ENCODE measurements around the gene ARHGAP30. TPM values are rescaled to one million over a fixed set of nuclear protein-coding genes. Genes with fewer than 3 reads are reported as not detected.
A peak's percentile ranks its signal among the peaks of the same experiment; 100 is the strongest.
"Not testable (repeated sequence)": the region's sequence is repeated elsewhere in the genome, so short reads cannot be mapped to it uniquely, and the experiment has no call there.

Gene ARHGAP30
- total RNA-seq, 1 donor from 2014 or later: not detected

GRCh38 chr1:161068306-161069234, 1.1 kb downstream of the ARHGAP30 start:
- no peak for DNase-seq

- DNase-seq: no peak
Observed at GRCh38 chr1:161066694-161067093, 3.0 kb downstream of the ARHGAP30 start.

- not testable (repeated sequence) for DNase-seq
Observed at GRCh38 chr1:161065681-161066080, 4.0 kb downstream of the ARHGAP30 start.

- DNase-seq: not testable (repeated sequence)
Observed at GRCh38 chr1:161063936-161064335, 5.8 kb downstream of the ARHGAP30 start.

- no peak for DNase-seq
Observed at GRCh38 chr1:161061419-161061818, 8.3 kb downstream of the ARHGAP30 start.

- DNase-seq: no peak
Observed at GRCh38 chr1:161059293-161059692, 10.4 kb downstream of the ARHGAP30 start.

- DNase-seq: no peak
Observed at GRCh38 chr1:161054805-161055204, 14.9 kb downstream of the ARHGAP30 start.

- no peak for DNase-seq
Observed at GRCh38 chr1:161054232-161054631, 15.5 kb downstream of the ARHGAP30 start.

- no peak for DNase-seq
Observed at GRCh38 chr1:161052899-161053298, 16.8 kb downstream of the ARHGAP30 start.

- no peak for DNase-seq
Observed at GRCh38 chr1:161051219-161051618, 18.5 kb downstream of the ARHGAP30 start.

GRCh38 chr1:161048949-161049722, 20.6 kb downstream of the ARHGAP30 start:
- no peak for DNase-seq

- DNase-seq: no peak
Observed at GRCh38 chr1:161047436-161048420, 22.0 kb downstream of the ARHGAP30 start.

GRCh38 chr1:161046605-161047228, 23.0 kb downstream of the ARHGAP30 start:
- no peak for DNase-seq

- DNase-seq: peak; percentile 98
Observed at GRCh38 chr1:161045736-161046604, 23.7 kb downstream of the ARHGAP30 start, which contains the start of gene USF1. Gene USF1, minus strand, starts transcription at chr1:161045977. Its CDS starts 2,702 bp downstream, at chr1:161043275.

- DNase-seq: peak; percentile 73
Observed at GRCh38 chr1:161044908-161045735, 24.6 kb downstream of the ARHGAP30 start.

GRCh38 chr1:161044535-161044907, 25.2 kb downstream of the ARHGAP30 start:
- peak; percentile 39 for DNase-seq

- DNase-seq: no peak
Observed at GRCh38 chr1:161039546-161039945, 30.1 kb downstream of the ARHGAP30 start.

GRCh38 chr1:161039154-161039545, 30.5 kb downstream of the ARHGAP30 start:
- no peak for DNase-seq

- no peak for DNase-seq
Observed at GRCh38 chr1:161038523-161039153, 31.1 kb downstream of the ARHGAP30 start, which contains the start of gene TSTD1. Gene TSTD1, minus strand, starts transcription at chr1:161038964. Its CDS starts 75 bp downstream, at chr1:161038889.
